HEK293 (cell line): Measurements from ENCODE around the gene C19orf25.
A peak's percentile ranks its signal among the peaks of the same experiment; 100 is the strongest.

ENCODE experiments used
- CTCF ChIA-PET: fragments of 350-600 bp; formaldehyde crosslinking; extraction: SDS; loops from one replicate; lab custom pipeline; 2021; ENCODE audit warnings: antibody characterized with exemption; lab: Yijun Ruan, JAX
- POLR2A ChIA-PET: fragments of 300-600 bp; formaldehyde crosslinking; extraction: SDS; loops from one replicate; lab custom pipeline; 2020; ENCODE audit warnings: antibody characterized with exemption, inconsistent platforms; lab: Yijun Ruan, JAX
- H3K27ac ChIP-seq: fragments of 200-500 bp; sonication (Bioruptor generic); 2 replicates; pipeline ENCODE4 v1.5.1; 2014; ENCODE audit warnings: low read depth, low read length, control low read depth, inconsistent platforms; ENCODE audit errors: extremely low read depth
- H3K36me3 ChIP-seq, 2 experiments: fragments of 200-500 bp in 1 of 2; sonication (Bioruptor generic) in 1 of 2; 1 replicate in 1 of 2; 2 replicates in 1 of 2; pipeline ENCODE4 v1.5.1; 2014 to 2017; ENCODE audit warnings: inconsistent platforms in 2 of 2, low read length in 2 of 2; ENCODE audit not compliant: control insufficient read depth in 2 of 2, insufficient read depth in 1 of 2
- H3K4me1 ChIP-seq: fragments of 200-500 bp; sonication (Bioruptor generic); 2 replicates; pipeline ENCODE4 v1.5.1; 2014; ENCODE audit warnings: mild to moderate bottlenecking, low read length, inconsistent platforms; ENCODE audit not compliant: control insufficient read depth, insufficient read depth
- H3K4me3 ChIP-seq: 2 replicates; pipeline ENCODE4 v1.5.1; 2011; ENCODE audit warnings: low read depth, mild to moderate bottlenecking, control low read depth, low read length, moderate library complexity
- H3K9me3 ChIP-seq: fragments of 200-500 bp; sonication (Bioruptor generic); 2 replicates; pipeline ENCODE4 v1.5.1; 2014; ENCODE audit warnings: low read depth, low read length, inconsistent platforms; ENCODE audit not compliant: control insufficient read depth, insufficient read depth
- HIC1 ChIP-seq: fragments of 450-650 bp; formaldehyde crosslinking; IDR thresholded peaks from 2 replicates; pipeline ENCODE4 v1.5.1; 2016; ENCODE audit warnings: missing biosample characterization, missing genetic modification characterization
- PATZ1 ChIP-seq: fragments of 450-650 bp; formaldehyde crosslinking; IDR thresholded peaks from 2 replicates; pipeline ENCODE4 v1.5.1; 2016; ENCODE audit warnings: missing biosample characterization, missing genetic modification characterization
- REST ChIP-seq: fragments of 450-650 bp; formaldehyde crosslinking; IDR thresholded peaks from 2 replicates; pipeline ENCODE4 v1.5.1; 2016; ENCODE audit warnings: missing biosample characterization, missing genetic modification characterization
- SP2 ChIP-seq: fragments of 450-650 bp; formaldehyde crosslinking; IDR thresholded peaks from 2 replicates; pipeline ENCODE4 v1.5.1; 2016; ENCODE audit warnings: missing biosample characterization, missing genetic modification characterization
- ZBTB6 ChIP-seq: fragments of 450-650 bp; formaldehyde crosslinking; IDR thresholded peaks from 2 replicates; pipeline ENCODE4 v1.5.1; 2017; ENCODE audit warnings: missing biosample characterization, missing genetic modification characterization
- ZNF133 ChIP-seq: fragments of 450-650 bp; formaldehyde crosslinking; IDR thresholded peaks from 2 replicates; pipeline ENCODE4 v1.5.1; 2016; ENCODE audit warnings: missing biosample characterization, missing genetic modification characterization
- ZNF341 ChIP-seq: fragments of 450-650 bp; formaldehyde crosslinking; IDR thresholded peaks from 2 replicates; pipeline ENCODE4; 2016; ENCODE audit warnings: low read depth, missing biosample characterization, missing genetic modification characterization
- ZNF792 ChIP-seq: fragments of 450-650 bp; formaldehyde crosslinking; IDR thresholded peaks from 2 replicates; pipeline ENCODE4 v1.5.1; 2016; ENCODE audit warnings: missing biosample characterization, missing genetic modification characterization
- ZSCAN16 ChIP-seq: fragments of 450-650 bp; formaldehyde crosslinking; IDR thresholded peaks from 2 replicates; pipeline ENCODE4 v1.5.1; 2016; ENCODE audit warnings: missing biosample characterization, missing genetic modification characterization

The C19orf25 gene

GRCh38 chr19:1447504-1447903, 31.5 kb downstream of the C19orf25 start:
- H3K4me1 ChIP-seq = 0 out of 2 replicates have a peak, but pooled peaks cover 3% of the 10 kb centered on the region
- peak; percentile 72 for TF ChIP-seq PATZ1 (tag by site-specific recombination)
- TF ChIP-seq ZNF792 (tag by site-specific recombination) = no peak
- TF ChIP-seq, all 188 proteins: peak for 1
- ChIA-PET CTCF (interaction anchor here (0.6 kb wide), 1 partner anchor 19 kb away, joined by 3 read pairs; no protein-coding TSS in a partner anchor), POLR2A (no interaction called here)
- no peak overlapping the region for H3K4me3 ChIP-seq
- no peaks in the 10 kb centered on the region for H3K9me3 ChIP-seq
- H3K36me3 ChIP-seq = peaks cover 0 to 3% of the 10 kb centered on the region in 2 experiments; a peak in 1 of 3 replicates
- H3K27ac ChIP-seq = no peak overlapping the region

GRCh38 chr19:1446713-1447481, 32.1 kb downstream of the C19orf25 start:
- H3K27ac ChIP-seq = no peak overlapping the region
- peaks cover 7% of the 10 kb centered on the region; the same call in 1 of the 2 replicates for H3K4me1 ChIP-seq
- no peaks in the 10 kb centered on the region for H3K9me3 ChIP-seq
- TF ChIP-seq SP2 (tag by site-specific recombination) (peak; percentile 51), ZBTB6 (0 out of 2 replicates have a peak, but pooled peaks have one; percentile 12), HIC1 (tag by site-specific recombination) (0 out of 2 replicates have a peak, but pooled peaks have one; percentile 23), ZNF341 (tag by site-specific recombination) (peak; percentile 95), ZNF133 (tag by site-specific recombination) (no peak), ZSCAN16 (tag by site-specific recombination) (no peak), REST (peak; percentile 96)
- ChIA-PET CTCF (interaction anchor here (0.6 kb wide), 2 partner anchors 20 to 289 kb away, joined by 3 read pairs; no protein-coding TSS in a partner anchor), POLR2A (interaction anchor here (0.6 to 0.7 kb wide), 2 partner anchors 9 to 10 kb away, joined by 3 to 4 read pairs; no protein-coding TSS in a partner anchor)
- peaks cover 0 to 9% of the 10 kb centered on the region in 2 experiments; a peak in 2 of 3 replicates for H3K36me3 ChIP-seq
- H3K4me3 ChIP-seq = no peak overlapping the region
